IMR-90 (cell line): Measurements from ENCODE around the gene MEGF11. TPM values are rescaled to one million over a fixed set of nuclear protein-coding genes. Genes with fewer than 3 reads are reported as not detected.

Source experiments
- ATAC-seq: fragments of 200-7000 bp; cut with Tn5 transposase; 2 replicates; pipeline ENCODE4 v1.9.1; 2020; ENCODE audit warnings: low read depth, mild to moderate bottlenecking, moderate library complexity
- BruUV-seq: library from RNA; stranded (reverse); fragments of 400-500 nt; replicated peaks from 2 replicates; lab custom pipeline; 2021; lab: Mats Ljungman, UMichigan
- CTCF ChIA-PET: fragments of 300-600 bp; formaldehyde crosslinking; extraction: SDS; loops from one replicate; lab custom pipeline; 2021; ENCODE audit warnings: antibody characterized with exemption; lab: Yijun Ruan, JAX
- POLR2A ChIA-PET: fragments of 300-600 bp; sonication (Branson Sonifier 250); formaldehyde crosslinking; loops from one replicate; lab custom pipeline; 2022; ENCODE audit warnings: antibody characterized with exemption; ENCODE audit not compliant: unreplicated experiment; lab: Charles Lee
- DNase-seq: peaks from one replicate; pipeline ENCODE4 v3.0.0; 2013
- H2AFZ ChIP-seq: replicated peaks from 2 replicates; pipeline ENCODE3; 2013; ENCODE audit warnings: low read length, mild to moderate bottlenecking; ENCODE audit not compliant: poor library complexity
- H2AK5ac ChIP-seq: 2 replicates; pipeline ENCODE4 v1.6.1; 2013; ENCODE audit warnings: low read depth, low read length, inconsistent platforms
- H2AK9ac ChIP-seq: replicated peaks from 2 replicates; pipeline ENCODE3; 2013; ENCODE audit warnings: mild to moderate bottlenecking, low read depth, low read length, moderate library complexity; ENCODE audit not compliant: poor library complexity
- H2BK120ac ChIP-seq: 2 replicates; pipeline ENCODE4 v1.6.1; 2013; ENCODE audit warnings: low read depth, low read length, inconsistent platforms
- H2BK15ac ChIP-seq: 3 replicates; pipeline ENCODE4 v1.6.1; 2013; ENCODE audit warnings: low read depth, low read length, inconsistent platforms
- H2BK20ac ChIP-seq: 2 replicates; pipeline ENCODE4 v1.6.1; 2013; ENCODE audit warnings: low read depth, mild to moderate bottlenecking, inconsistent platforms, low read length, moderate library complexity
- H2BK5ac ChIP-seq: 2 replicates; pipeline ENCODE4 v1.6.1; 2013; ENCODE audit warnings: mild to moderate bottlenecking, low read depth, low read length, inconsistent platforms; ENCODE audit not compliant: poor library complexity, severe bottlenecking
- H3K14ac ChIP-seq: replicated peaks from 2 replicates; pipeline ENCODE4 v1.6.1; 2013; ENCODE audit warnings: low read depth, low read length, inconsistent platforms
- H3K18ac ChIP-seq: 2 replicates; pipeline ENCODE4 v1.6.1; 2013; ENCODE audit warnings: low read depth, low read length, control low read depth
- H3K23ac ChIP-seq: 2 replicates; pipeline ENCODE4 v1.6.1; 2013; ENCODE audit warnings: low read depth, low read length, inconsistent platforms
- H3K27ac ChIP-seq: 2 replicates; pipeline ENCODE4 v1.5.1; 2013; ENCODE audit warnings: mild to moderate bottlenecking, control low read depth, low read length; ENCODE audit not compliant: insufficient read depth
- H3K27me3 ChIP-seq: 2 replicates; pipeline ENCODE4 v1.6.1; 2013; ENCODE audit warnings: low read length; ENCODE audit not compliant: control insufficient read depth, insufficient read depth
- H3K36me3 ChIP-seq: 2 replicates; pipeline ENCODE4 v1.6.1; 2013; ENCODE audit warnings: low read length, mixed read lengths; ENCODE audit not compliant: control insufficient read depth, insufficient read depth
- H3K4ac ChIP-seq: 2 replicates; pipeline ENCODE4 v1.6.1; 2013; ENCODE audit warnings: low read depth, low read length, inconsistent platforms
- H3K4me1 ChIP-seq: 2 replicates; pipeline ENCODE4 v1.6.1; 2013; ENCODE audit warnings: low read length, mixed read lengths; ENCODE audit not compliant: control insufficient read depth, insufficient read depth
- H3K4me2 ChIP-seq: 2 replicates; pipeline ENCODE4 v1.6.1; 2013; ENCODE audit warnings: low read depth, mild to moderate bottlenecking, control low read depth, low read length, moderate library complexity
- H3K4me3 ChIP-seq: 2 replicates; pipeline ENCODE4 v1.5.1; 2013; ENCODE audit warnings: low read depth, mild to moderate bottlenecking, control low read depth, low read length, moderate library complexity; ENCODE audit not compliant: insufficient read depth
- H3K56ac ChIP-seq: 2 replicates; pipeline ENCODE4 v1.6.1; 2013; ENCODE audit warnings: low read length, inconsistent platforms; ENCODE audit not compliant: insufficient read depth; ENCODE audit errors: extremely low read depth
- H3K79me1 ChIP-seq, 2 experiments: 2 replicates each; pipeline ENCODE4 v1.6.1; 2013; ENCODE audit warnings: low read length in 2 of 2, inconsistent platforms in 1 of 2, low read depth in 1 of 2
- H3K9ac ChIP-seq: 2 replicates; pipeline ENCODE4 v1.6.1; 2013; ENCODE audit warnings: low read depth, low read length, control low read depth
- H3K9me1 ChIP-seq: 2 replicates; pipeline ENCODE4 v1.6.1; 2013; ENCODE audit warnings: low read length, inconsistent platforms; ENCODE audit not compliant: insufficient read depth
- H3K9me3 ChIP-seq: 2 replicates; pipeline ENCODE4 v1.6.1; 2013; ENCODE audit warnings: low read length; ENCODE audit not compliant: control insufficient read depth, insufficient read depth
- H4K20me1 ChIP-seq: 2 replicates; pipeline ENCODE4 v1.6.1; 2013; ENCODE audit warnings: low read length, inconsistent platforms; ENCODE audit not compliant: insufficient read depth
- H4K5ac ChIP-seq: 2 replicates; pipeline ENCODE4 v1.6.1; 2013; ENCODE audit warnings: mild to moderate bottlenecking, low read depth, low read length, control low read depth
- H4K8ac ChIP-seq, 2 experiments: 2 replicates each; pipeline ENCODE4 v1.6.1; 2013; ENCODE audit warnings: low read depth in 2 of 2, low read length in 2 of 2, control low read depth in 1 of 2, inconsistent platforms in 1 of 2
- H4K91ac ChIP-seq: 2 replicates; pipeline ENCODE4 v1.6.1; 2013; ENCODE audit warnings: low read depth, low read length, inconsistent platforms; ENCODE audit not compliant: insufficient read depth
- BHLHE40 ChIP-seq: fragments of 150-350 bp; IDR thresholded peaks from 2 replicates; pipeline ENCODE4 v1.6.1; 2016; ENCODE audit warnings: mild to moderate bottlenecking, low read depth, low read length
- CEBPB ChIP-seq: IDR thresholded peaks from 2 replicates; pipeline ENCODE4 v1.6.1; 2012; ENCODE audit warnings: low read depth, low read length, improper control_type of control experiment
- CTCF ChIP-seq: conservative IDR thresholded peaks from 2 replicates; pipeline ENCODE4 v1.5.1; 2012; ENCODE audit warnings: mild to moderate bottlenecking, low read depth, low read length, improper control_type of control experiment
- FOS ChIP-seq: fragments of 150-350 bp; IDR thresholded peaks from 2 replicates; pipeline ENCODE4 v1.6.1; 2016; ENCODE audit warnings: low read depth, low read length
- MAZ ChIP-seq: IDR thresholded peaks from 2 replicates; pipeline ENCODE4 v1.6.1; 2012; ENCODE audit warnings: low read depth, mild to moderate bottlenecking, low read length, improper control_type of control experiment, moderate library complexity, borderline replicate concordance
- MXI1 ChIP-seq: IDR thresholded peaks from 2 replicates; pipeline ENCODE4 v1.6.1; 2012; ENCODE audit warnings: low read depth, mild to moderate bottlenecking, low read length, moderate library complexity, borderline replicate concordance
- NFE2L2 ChIP-seq: fragments of 150-350 bp; IDR thresholded peaks from 2 replicates; pipeline ENCODE4 v1.6.1; 2016; ENCODE audit warnings: low read depth, mild to moderate bottlenecking, low read length
- POLR2A ChIP-seq: IDR thresholded peaks from 2 replicates; pipeline ENCODE4 v1.6.1; 2012; ENCODE audit warnings: mild to moderate bottlenecking, low read depth, low read length
- RAD21 ChIP-seq: IDR thresholded peaks from 2 replicates; pipeline ENCODE4 v1.6.1; 2012; ENCODE audit warnings: low read length, improper control_type of control experiment
- RCOR1 ChIP-seq: IDR thresholded peaks from 2 replicates; pipeline ENCODE4 v1.6.1; 2012; ENCODE audit warnings: mild to moderate bottlenecking, low read length, improper control_type of control experiment; ENCODE audit not compliant: insufficient replicate concordance
- SMC3 ChIP-seq: fragments of 150-350 bp; IDR thresholded peaks from 2 replicates; pipeline ENCODE4 v1.6.1; 2016; ENCODE audit warnings: low read depth, mild to moderate bottlenecking, antibody characterized with exemption, low read length, moderate library complexity
- WGBS, 2 experiments: methylation state at CpG; one replicate each; pipeline versions ENCODE4 v1.1.5 to v1.1.7; 2013; ENCODE audit warnings: missing lambda C conversion rate in 2 of 2; ENCODE audit not compliant: insufficient read length in 1 of 2; ENCODE audit errors: extremely low coverage in 2 of 2; 5-methylcytosine and 5-hydroxymethylcytosine counted together
- dilution Hi-C: fragments of 300-500 bp; cut with HindIII; formaldehyde crosslinking; loops from one replicate; pipeline ENCODE4 v1.14.3; 2018; ENCODE audit warnings: low sequenced_read_pairs; ENCODE audit not compliant: unreplicated experiment
- in situ Hi-C: fragments of 300-500 bp; cut with MboI; formaldehyde crosslinking; loops from 3 replicates; pipeline ENCODE4 v1.14.3; 2019; ENCODE audit warnings: low sequenced_read_pairs, inconsistent platforms, mixed read lengths
- intact Hi-C: fragments of 100-400 bp; cut with micrococcal nuclease; formaldehyde crosslinking; loops from 2 replicates; pipeline ENCODE4 v1.10.0; 2022
- polyA plus RNA-seq, 3 experiments: library from polyadenylated mRNA; depleted of rRNA; stranded (reverse); fragments of >200 nt; gene quantifications; 2 replicates each; pipeline ENCODE4 v1.2.3, GENCODE V29; 2012; ENCODE audit warnings: low replicate concordance in 1 of 3
- total RNA-seq: library from RNA; depleted of rRNA; stranded (reverse); fragments of >200 nt; gene quantifications from 2 replicates; pipeline ENCODE4 v1.2.3, GENCODE V29; 2012

The MEGF11 gene
- total and polyA plus RNA-seq, 2 of the 4 experiments (the other 2 are of a cell fraction), result not detected

- CTCF ChIA-PET, result no interaction called here
- ATAC-seq (no peak), DNase-seq (no peak)
- no peak for TF ChIP-seq RCOR1
- TF ChIP-seq CEBPB, result no peak
- no peak for TF ChIP-seq BHLHE40
- no peak for TF ChIP-seq NFE2L2
- no peak for TF ChIP-seq MAZ
- no peak for TF ChIP-seq CTCF
- no peak for TF ChIP-seq RAD21
- no peak for TF ChIP-seq POLR2A
- no peak for TF ChIP-seq MXI1
- TF ChIP-seq FOS, result no peak
- TF ChIP-seq SMC3, result no peak
- no peak overlapping the region for H2BK5ac ChIP-seq
- no peak overlapping the region for H2BK15ac ChIP-seq
- H2AK5ac ChIP-seq, result no peak overlapping the region
- dilution Hi-C loops, result no loop called here
- BruUV-seq, result no TSS peak
- H3K4me1 ChIP-seq, result no peaks in the 10 kb centered on the region
- no peaks in the 10 kb centered on the region for H4K20me1 ChIP-seq
- no peak overlapping the region for H3K14ac ChIP-seq
- no peak overlapping the region for H3K56ac ChIP-seq
- no peak overlapping the region for H4K5ac ChIP-seq
- in situ Hi-C loops, result no loop called here
- no peaks in the 10 kb centered on the region for H3K9me3 ChIP-seq
- no peaks in the 10 kb centered on the region for H3K36me3 ChIP-seq
- H3K4me2 ChIP-seq, result no peak overlapping the region
- H3K18ac ChIP-seq, result no peak overlapping the region
- no peak overlapping the region for H2BK120ac ChIP-seq
- no peak overlapping the region for H4K91ac ChIP-seq
- no peak overlapping the region for H3K23ac ChIP-seq
- peaks cover 40% of the 10 kb centered on the region for H3K27me3 ChIP-seq
- H3K4ac ChIP-seq, result no peak overlapping the region
- no CpG with 5 or more reads among the region's 6 CpGs for WGBS, 2 experiments
- H2AFZ ChIP-seq, result no peak overlapping the region
- no peak overlapping the region for H3K9ac ChIP-seq
- no peak overlapping the region for H3K4me3 ChIP-seq
- no peaks in the 10 kb centered on the region for H3K9me1 ChIP-seq
- H3K79me1 ChIP-seq, result no peaks in the 10 kb centered on the region
- no peak overlapping the region for H2AK9ac ChIP-seq
- intact Hi-C loops, result no loop called here
- no peak overlapping the region for H4K8ac ChIP-seq
- POLR2A ChIA-PET, result no interaction called here
- no peak overlapping the region for H2BK20ac ChIP-seq
- H3K27ac ChIP-seq, result no peak overlapping the region
Observed at GRCh38 chr15:66220601-66221000, 32.9 kb downstream of the MEGF11 start.
